GM19397 (cell line): ENCODE results near the gene FANCB.

Experiments used
- ATAC-seq: cut with Tn5 transposase; IDR thresholded peaks from one replicate; pipeline ENCODE4 v1.9.1; 2021; ENCODE audit warnings: mild to moderate bottlenecking, moderate library complexity; ENCODE audit not compliant: unreplicated experiment

Gene FANCB

GRCh38 chrX:14872851-14873675, at the start of gene FANCB, which contains the start of gene MOSPD2:
TSS of gene FANCB (minus strand) at chrX:14873069. CDS start at chrX:14865510, 7,559 bp downstream.
TSS of gene MOSPD2 (plus strand) at chrX:14873421. CDS start at chrX:14873529, 108 bp downstream.
- peak; percentile 97 for ATAC-seq

- no peak for ATAC-seq
Measured at GRCh38 chrX:14922437-14922836, 49.6 kb upstream of the FANCB start.

- no peak for ATAC-seq
Measured at GRCh38 chrX:14920196-14920595, 47.3 kb upstream of the FANCB start.

GRCh38 chrX:14919407-14919806, 46.5 kb upstream of the FANCB start:
- ATAC-seq, result no peak

GRCh38 chrX:14916017-14916674, 43.3 kb upstream of the FANCB start:
- ATAC-seq, result no peak

GRCh38 chrX:14915596-14915995, 42.7 kb upstream of the FANCB start:
- no peak for ATAC-seq

- no peak for ATAC-seq
Measured at GRCh38 chrX:14913241-14913640, 40.4 kb upstream of the FANCB start.

GRCh38 chrX:14903891-14904290, 31.0 kb upstream of the FANCB start:
- ATAC-seq, result no peak

GRCh38 chrX:14902537-14902936, 29.7 kb upstream of the FANCB start:
- no peak for ATAC-seq

GRCh38 chrX:14899607-14900006, 26.7 kb upstream of the FANCB start:
- ATAC-seq, result no peak

GRCh38 chrX:14897042-14897441, 24.2 kb upstream of the FANCB start:
- ATAC-seq, result no peak

- ATAC-seq, result no peak
Measured at GRCh38 chrX:14896273-14896672, 23.4 kb upstream of the FANCB start.

GRCh38 chrX:14886252-14886651, 13.4 kb upstream of the FANCB start:
- no peak for ATAC-seq

- no peak for ATAC-seq
Measured at GRCh38 chrX:14884714-14885113, 11.8 kb upstream of the FANCB start.

- ATAC-seq, result no peak
Measured at GRCh38 chrX:14883826-14884225, 11.0 kb upstream of the FANCB start.

- ATAC-seq, result no peak
Measured at GRCh38 chrX:14875624-14876023, 2.8 kb upstream of the FANCB start.

- no peak for ATAC-seq
Measured at GRCh38 chrX:14873676-14874049, 794 bp upstream of the FANCB start.

GRCh38 chrX:14872355-14872754, 514 bp downstream of the FANCB start:
- no peak for ATAC-seq

- ATAC-seq, result no peak
Measured at GRCh38 chrX:14871767-14872166, 1.1 kb downstream of the FANCB start.

- no peak for ATAC-seq
Measured at GRCh38 chrX:14865201-14865600, 7.7 kb downstream of the FANCB start.

- ATAC-seq, result no peak
Measured at GRCh38 chrX:14864631-14865030, 8.2 kb downstream of the FANCB start.

- no peak for ATAC-seq
Measured at GRCh38 chrX:14851526-14851925, 21.3 kb downstream of the FANCB start.
